Measurements from ENCODE around the gene BCAS3.

- TF ChIP-seq, protein P1, sequence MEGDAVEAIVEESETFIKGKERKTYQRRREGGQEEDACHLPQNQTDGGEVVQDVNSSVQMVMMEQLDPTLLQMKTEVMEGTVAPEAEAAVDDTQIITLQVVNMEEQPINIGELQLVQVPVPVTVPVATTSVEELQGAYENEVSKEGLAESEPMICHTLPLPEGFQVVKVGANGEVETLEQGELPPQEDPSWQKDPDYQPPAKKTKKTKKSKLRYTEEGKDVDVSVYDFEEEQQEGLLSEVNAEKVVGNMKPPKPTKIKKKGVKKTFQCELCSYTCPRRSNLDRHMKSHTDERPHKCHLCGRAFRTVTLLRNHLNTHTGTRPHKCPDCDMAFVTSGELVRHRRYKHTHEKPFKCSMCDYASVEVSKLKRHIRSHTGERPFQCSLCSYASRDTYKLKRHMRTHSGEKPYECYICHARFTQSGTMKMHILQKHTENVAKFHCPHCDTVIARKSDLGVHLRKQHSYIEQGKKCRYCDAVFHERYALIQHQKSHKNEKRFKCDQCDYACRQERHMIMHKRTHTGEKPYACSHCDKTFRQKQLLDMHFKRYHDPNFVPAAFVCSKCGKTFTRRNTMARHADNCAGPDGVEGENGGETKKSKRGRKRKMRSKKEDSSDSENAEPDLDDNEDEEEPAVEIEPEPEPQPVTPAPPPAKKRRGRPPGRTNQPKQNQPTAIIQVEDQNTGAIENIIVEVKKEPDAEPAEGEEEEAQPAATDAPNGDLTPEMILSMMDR (IDR thresholded peaks at IDR 0.05): no peak
- no peak for TF ChIP-seq POLR2A (IDR thresholded peaks at IDR 0.05)
- no peak for TF ChIP-seq EP300 (IDR thresholded peaks at IDR 0.05)
These were observed 636.0 kb downstream of the BCAS3 start for GRCh38 chr17:61313461-61314326.

Measured in ovary (tissue), 3 donors.